Stimulated activated naive CD8-positive, alpha-beta T cell treated with anti-CD3 and anti-CD28 coated beads, Interleukin-15, amount 100 ng/mL, for 72 hours (primary cell): ENCODE data around the gene DEFB108B.
A peak's percentile ranks its signal among the peaks of the same experiment; 100 is the strongest.
"Not testable (repeated sequence)": the region's sequence is repeated elsewhere in the genome, so short reads cannot be mapped to it uniquely, and the experiment has no call there.

Experiments
- ATAC-seq: fragments of 150-1000 bp; cut with Tn5 transposase; 2 replicates; pipeline ENCODE4 v1.10.0; 2021; ENCODE audit warnings: mild to moderate bottlenecking, moderate library complexity
- DNase-seq, 2 donors: peaks; one replicate each; pipeline ENCODE4 v3.0.0; 2021 to 2022
- H3K27ac Mint-ChIP-seq, 2 donors: one replicate each; pipeline ENCODE4 v1.8.0; 2022; ENCODE audit warnings: mild to moderate bottlenecking in 2 of 2, mixed read lengths in 2 of 2, moderate library complexity in 2 of 2
- H3K27me3 Mint-ChIP-seq: one replicate; pipeline ENCODE4 v1.8.0; 2022; ENCODE audit warnings: mixed read lengths
- H3K4me1 Mint-ChIP-seq: one replicate; pipeline ENCODE4 v1.8.0; 2022; ENCODE audit warnings: mild to moderate bottlenecking, mixed read lengths
- H3K4me3 Mint-ChIP-seq, 2 donors: one replicate each; pipeline ENCODE4 v1.8.0; 2022; ENCODE audit warnings: mild to moderate bottlenecking in 2 of 2, mixed read lengths in 2 of 2, moderate library complexity in 1 of 2
- H3K9me3 Mint-ChIP-seq, 2 donors: one replicate each; pipeline ENCODE4 v1.8.0; 2022; ENCODE audit warnings: mixed read lengths in 2 of 2

Gene DEFB108B

DNA sequence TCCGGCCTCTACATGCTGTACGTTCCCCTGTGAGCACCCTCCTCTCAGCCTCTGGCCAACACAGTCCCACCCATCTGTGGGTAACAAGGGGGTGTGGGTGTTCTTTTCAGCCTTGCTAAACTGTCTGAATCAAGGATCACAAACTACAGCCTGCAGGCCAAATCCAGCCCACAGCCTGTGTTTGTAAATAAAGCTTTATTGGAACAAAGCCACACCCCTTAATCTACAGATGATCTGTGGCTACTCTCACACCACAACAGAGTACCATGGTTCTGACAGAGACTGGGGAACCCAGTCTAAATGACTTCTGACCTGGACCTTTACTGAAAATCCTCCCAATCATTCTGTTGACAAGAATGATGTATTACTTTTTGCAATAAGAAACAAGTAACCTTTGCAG is 32.0 kb upstream of the DEFB108B start:
- not testable (repeated sequence) for H3K27me3 Mint-ChIP-seq, ATAC-seq, DNase-seq, H3K9me3 Mint-ChIP-seq, H3K4me3 Mint-ChIP-seq
- peaks cover 10% of the 10 kb centered on the region for H3K4me1 Mint-ChIP-seq
- peak overlapping the region in 1 of 2 donors; percentile 48 for H3K27ac Mint-ChIP-seq

DNA sequence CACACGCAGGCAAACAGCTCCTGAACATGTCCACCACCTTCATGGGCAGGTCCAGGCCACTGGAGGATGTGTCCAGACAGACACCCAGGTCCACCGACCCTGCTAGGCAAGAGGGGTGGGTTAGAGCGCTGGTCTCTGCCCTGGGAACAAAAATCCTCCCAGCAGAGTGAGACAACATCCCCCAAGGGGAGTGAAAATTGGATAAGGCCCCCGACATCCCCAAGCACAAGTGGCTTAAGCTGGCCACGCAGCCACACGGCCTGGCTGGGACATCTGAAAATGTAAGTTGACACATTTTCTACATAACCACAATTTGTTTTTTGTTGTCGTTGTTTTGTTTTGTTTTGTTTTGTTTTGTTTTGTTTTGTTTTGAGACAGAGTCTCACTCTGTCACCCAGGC is 30.1 kb upstream of the DEFB108B start:
- not testable (repeated sequence) for H3K27me3 Mint-ChIP-seq, ATAC-seq, DNase-seq, H3K27ac Mint-ChIP-seq, H3K4me3 Mint-ChIP-seq, H3K9me3 Mint-ChIP-seq
- H3K4me1 Mint-ChIP-seq, result peaks cover 10% of the 10 kb centered on the region

DNA sequence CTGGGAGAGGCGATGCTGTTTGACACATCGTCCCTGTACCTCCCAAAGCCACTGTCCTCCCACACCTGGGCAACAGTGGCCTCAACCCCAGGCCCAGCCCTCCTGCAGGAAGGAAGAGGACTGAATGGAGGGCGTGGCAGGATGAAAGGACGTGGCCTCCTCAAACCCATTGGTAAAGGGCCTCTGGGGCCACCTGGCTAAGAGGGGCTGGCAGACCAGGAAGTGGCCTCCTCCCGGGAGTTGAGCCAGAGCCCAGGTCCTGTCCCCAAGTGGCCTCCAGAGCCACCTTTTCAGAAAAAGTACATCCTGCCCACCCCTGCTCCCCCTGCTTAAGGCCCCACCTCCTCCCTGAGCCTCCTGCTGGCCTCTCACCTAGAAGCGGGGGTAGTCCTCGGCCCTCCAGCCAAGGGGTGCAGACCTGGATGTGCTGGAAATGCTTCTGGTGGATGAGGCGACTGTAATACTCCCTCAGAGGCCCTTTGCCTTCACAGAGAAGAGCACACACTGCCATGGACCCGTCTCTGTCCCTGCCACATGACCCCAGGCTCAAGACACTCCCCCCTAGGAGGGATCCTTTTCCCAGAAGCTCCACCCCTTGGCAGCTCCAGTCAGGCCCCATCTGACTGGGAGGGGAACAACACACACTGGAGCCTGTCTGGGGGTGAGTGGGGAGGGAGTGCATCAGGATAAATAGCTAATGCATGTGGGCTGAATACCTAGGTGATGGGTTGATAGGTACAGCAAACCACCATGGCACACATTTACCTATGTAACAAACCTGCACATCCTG is 28.6 kb upstream of the DEFB108B start:
- H3K27me3 Mint-ChIP-seq, H3K9me3 Mint-ChIP-seq, ATAC-seq, DNase-seq, H3K4me3 Mint-ChIP-seq, H3K27ac Mint-ChIP-seq: not testable (repeated sequence)
- H3K4me1 Mint-ChIP-seq, result peaks cover 10% of the 10 kb centered on the region

DNA sequence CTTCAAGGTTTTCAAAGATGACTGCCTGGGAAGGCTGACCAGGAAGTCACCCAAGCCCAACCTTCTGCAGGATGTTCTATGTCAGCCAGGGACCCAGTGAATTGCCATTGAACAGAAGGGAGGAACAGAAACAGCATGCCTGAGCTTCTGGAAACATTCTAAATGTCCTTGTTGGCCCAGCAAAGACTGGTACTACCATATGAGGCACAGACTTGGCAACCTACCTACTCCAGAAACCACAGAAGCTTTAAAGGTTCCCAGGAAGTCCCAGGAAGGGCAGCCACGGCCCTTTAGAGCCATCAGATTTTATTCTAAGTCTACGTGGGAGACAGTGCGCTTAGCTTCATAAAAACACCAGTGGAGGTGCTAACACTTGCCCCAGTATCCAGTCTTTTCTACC is 20.5 kb upstream of the DEFB108B start:
- not testable (repeated sequence) for DNase-seq, H3K9me3 Mint-ChIP-seq, ATAC-seq, H3K27me3 Mint-ChIP-seq, H3K4me1 Mint-ChIP-seq
- Mint-ChIP-seq H3K27ac (peak overlapping the region in 1 of 2 donors; percentile 31), H3K4me3 (peak overlapping the region; percentile 83 to 88)

DNA sequence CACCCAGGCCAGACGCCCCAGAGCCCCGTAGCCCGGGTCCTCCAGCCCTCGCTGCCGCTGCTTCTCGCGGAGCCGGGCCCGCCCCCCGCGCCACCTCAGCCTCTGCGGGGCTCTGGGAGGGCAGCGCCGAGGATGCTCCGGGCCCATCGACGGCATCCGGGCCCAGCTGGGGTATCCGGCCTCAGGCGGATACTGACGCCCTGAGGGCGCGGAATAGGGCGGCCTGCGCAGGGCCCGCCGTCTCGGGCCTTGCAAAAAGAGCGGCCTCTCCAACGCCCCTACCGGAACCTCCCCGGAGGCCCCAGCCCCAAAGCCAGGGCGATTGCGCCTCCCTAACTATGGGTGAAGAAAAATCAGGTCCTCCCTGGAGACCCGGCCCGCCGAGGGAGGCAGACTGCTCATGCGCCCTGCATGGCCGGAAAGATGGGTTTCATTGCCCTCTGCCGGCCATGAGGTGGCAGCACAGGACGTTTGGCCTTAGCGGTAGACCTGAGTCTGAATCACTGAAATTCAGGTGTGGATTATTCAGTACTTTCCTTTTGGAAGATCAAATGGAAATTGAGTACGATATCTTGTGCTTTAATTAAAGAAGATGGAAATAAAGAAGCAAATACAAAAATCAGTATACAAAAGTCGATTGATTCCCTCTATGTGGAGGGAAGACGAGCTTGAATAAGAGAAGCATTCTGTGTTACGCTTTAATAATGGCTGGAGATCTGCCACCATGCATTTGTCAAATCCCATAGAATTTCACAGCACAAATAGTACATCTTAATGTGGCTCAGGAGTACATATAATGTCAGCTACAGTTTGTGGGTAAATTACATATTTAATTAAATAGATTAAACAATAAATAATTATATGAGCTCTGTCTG is 19.3 kb upstream of the DEFB108B start:
- ATAC-seq, result peak; percentile 96
- H3K4me1 Mint-ChIP-seq, H3K27me3 Mint-ChIP-seq, H3K9me3 Mint-ChIP-seq: not testable (repeated sequence)
- Mint-ChIP-seq H3K4me3 (peak overlapping the region; percentile 83 to 88), H3K27ac (peak overlapping the region; percentile 57 to 95)
- peak; percentile 83 to 87 for DNase-seq

DNA sequence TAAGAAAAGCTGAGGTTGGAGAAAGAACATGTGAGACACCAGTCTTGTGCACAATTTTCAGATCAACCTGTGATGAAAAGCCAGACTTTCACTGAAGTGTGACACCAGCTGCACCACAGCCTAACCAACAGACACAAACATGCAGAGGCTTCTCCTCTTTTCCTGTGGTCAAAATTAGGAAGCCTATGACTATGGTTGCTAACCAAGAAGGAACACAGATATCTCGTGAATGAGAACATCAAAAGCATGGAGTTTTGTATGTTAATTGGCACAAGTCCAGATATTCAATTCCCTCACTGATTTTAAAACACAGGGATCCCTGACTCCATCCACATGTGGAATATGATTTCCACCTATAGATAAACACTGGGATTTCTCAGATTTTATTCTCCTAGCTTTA is 11.5 kb upstream of the DEFB108B start:
- H3K4me3 Mint-ChIP-seq, ATAC-seq: not testable (repeated sequence)

DNA sequence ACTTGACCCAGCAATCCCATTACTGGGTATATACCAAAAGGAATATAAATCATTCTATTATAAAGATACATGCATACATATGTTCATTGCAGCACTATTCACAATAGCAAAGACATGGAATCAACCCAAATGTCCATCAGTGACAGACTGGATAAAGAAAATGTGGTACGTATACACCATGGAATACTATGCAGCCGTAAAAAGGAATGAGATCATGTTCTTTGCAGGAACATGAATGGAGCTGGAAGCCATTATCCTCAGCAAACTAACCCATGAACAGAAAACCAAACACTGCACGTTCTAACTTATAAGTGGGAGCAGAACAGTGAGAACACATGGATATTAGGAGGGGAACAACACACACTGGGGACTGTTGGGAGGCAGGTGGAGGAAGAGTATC is 3.8 kb upstream of the DEFB108B start:
- not testable (repeated sequence) for H3K4me3 Mint-ChIP-seq, H3K9me3 Mint-ChIP-seq, H3K27ac Mint-ChIP-seq, H3K27me3 Mint-ChIP-seq, DNase-seq, ATAC-seq
- peaks cover 10% of the 10 kb centered on the region for H3K4me1 Mint-ChIP-seq

More for the DNA sequence above, 11.5 kb upstream of the DEFB108B start:
- H3K27me3 Mint-ChIP-seq, DNase-seq, H3K9me3 Mint-ChIP-seq, H3K27ac Mint-ChIP-seq, H3K4me1 Mint-ChIP-seq: not testable (repeated sequence)

DNA sequence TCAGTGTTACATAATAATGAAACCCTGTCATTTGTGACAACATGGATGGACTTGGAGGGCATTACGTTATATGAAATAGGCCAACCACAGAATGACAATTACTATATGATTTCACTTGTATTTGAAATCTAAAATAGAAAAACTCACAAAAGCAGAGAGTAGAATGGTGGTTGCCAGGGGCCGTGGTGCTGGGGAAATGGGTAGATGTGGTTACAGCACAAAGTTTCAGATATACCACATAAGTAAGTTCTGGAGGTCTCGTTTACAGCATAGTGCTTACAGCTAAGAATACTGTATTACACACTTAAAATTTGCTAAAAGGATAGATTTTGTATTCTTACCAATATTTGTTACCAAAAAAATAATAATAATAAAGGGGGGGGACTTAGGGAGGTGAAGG is 3.3 kb upstream of the DEFB108B start:
- H3K9me3 Mint-ChIP-seq, H3K27me3 Mint-ChIP-seq, H3K27ac Mint-ChIP-seq, H3K4me3 Mint-ChIP-seq, ATAC-seq: not testable (repeated sequence)
- peak; percentile 23 to 63 for DNase-seq
- peaks cover 10% of the 10 kb centered on the region for H3K4me1 Mint-ChIP-seq

DNA sequence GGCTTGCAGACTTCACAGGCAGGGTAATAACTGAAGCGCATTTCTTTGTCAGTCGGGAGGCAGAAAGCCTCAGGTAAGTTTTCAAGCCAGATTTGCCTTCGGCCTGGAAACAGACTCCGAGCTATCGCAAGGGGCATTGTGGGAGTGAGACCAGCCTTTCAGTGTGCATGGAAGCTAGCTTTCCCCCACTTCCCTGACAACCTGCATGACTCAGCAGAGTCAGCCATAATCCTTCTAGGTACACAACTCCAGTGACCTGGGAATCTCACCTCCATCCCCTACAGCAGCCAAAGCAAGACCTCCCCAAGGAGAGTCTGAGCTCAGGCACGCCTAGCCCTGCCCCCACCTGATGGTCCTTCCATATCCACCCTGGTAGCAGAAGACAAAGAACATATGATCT is 9.7 kb downstream of the DEFB108B start:
- H3K9me3 Mint-ChIP-seq, ATAC-seq, H3K27ac Mint-ChIP-seq, H3K27me3 Mint-ChIP-seq, H3K4me1 Mint-ChIP-seq, DNase-seq, H3K4me3 Mint-ChIP-seq: not testable (repeated sequence)

DNA sequence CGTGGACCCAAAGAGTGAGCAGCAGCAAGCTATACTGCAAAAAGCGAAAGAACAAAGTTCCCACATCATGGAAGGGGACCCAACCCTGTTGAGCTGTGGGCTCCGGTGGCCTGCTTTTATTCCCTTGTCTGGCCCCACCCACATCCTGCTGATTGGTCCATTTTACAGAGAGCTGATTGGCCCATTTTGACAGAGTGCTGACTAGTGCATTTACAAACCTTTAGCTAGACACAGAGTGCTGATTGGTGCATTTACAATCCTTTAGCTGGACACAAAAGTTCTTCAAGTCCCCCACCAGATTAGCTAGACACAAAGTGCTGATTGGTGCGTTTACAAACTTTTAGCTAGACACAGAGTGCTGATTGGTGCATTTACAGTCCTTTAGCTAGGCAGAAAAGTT is 10.4 kb downstream of the DEFB108B start:
- H3K4me3 Mint-ChIP-seq, DNase-seq, H3K27ac Mint-ChIP-seq, H3K9me3 Mint-ChIP-seq, ATAC-seq, H3K27me3 Mint-ChIP-seq, H3K4me1 Mint-ChIP-seq: not testable (repeated sequence)

DNA sequence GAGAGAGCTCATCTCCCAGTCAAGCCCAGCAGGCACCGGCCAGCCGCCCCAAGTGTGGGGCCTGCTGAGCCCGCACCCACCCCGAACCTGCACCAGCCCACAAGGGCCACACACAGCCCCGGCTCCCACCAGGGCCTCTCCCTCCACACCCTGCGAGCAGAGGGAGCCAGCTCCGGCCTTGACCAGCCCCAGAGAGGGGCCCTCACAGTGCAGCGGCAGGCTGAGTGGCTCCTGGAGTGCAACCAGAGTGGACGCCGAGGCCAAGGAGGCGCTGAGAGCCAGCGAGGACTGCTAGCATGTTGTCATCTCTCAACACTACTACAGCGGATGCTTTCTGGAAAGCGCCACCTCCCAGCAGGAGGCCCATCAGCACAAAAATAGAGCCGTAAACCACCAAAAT is 10.9 kb downstream of the DEFB108B start:
- Mint-ChIP-seq H3K9me3 (peaks cover 7 to 12% of the 10 kb centered on the region in 2 donors), H3K4me1 (no peaks in the 10 kb centered on the region)

DNA sequence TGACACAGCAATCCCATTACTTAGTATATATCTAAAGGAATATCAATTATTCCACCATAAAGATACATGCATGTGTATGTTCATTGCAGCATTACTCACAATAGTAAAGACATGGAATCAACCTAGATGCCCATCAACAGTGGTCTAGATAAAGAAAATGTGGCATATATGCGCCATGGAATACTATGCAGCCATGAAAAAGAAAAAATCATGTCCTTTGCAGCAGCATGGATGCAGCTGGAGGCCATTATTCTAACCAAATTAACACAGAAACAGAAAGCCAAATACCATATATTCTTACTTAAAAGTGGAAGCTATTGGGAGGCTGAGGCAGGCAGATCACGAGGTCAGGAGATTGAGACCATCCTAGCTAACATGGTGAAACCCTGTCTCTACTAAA is 20.9 kb downstream of the DEFB108B start:
- H3K27ac Mint-ChIP-seq, H3K4me1 Mint-ChIP-seq, H3K27me3 Mint-ChIP-seq, DNase-seq, ATAC-seq, H3K4me3 Mint-ChIP-seq: not testable (repeated sequence)
- H3K9me3 Mint-ChIP-seq, result peaks cover 4 to 14% of the 10 kb centered on the region in 2 donors

More for the DNA sequence above, 10.9 kb downstream of the DEFB108B start:
- H3K4me3 Mint-ChIP-seq, result no peak overlapping the region
- DNase-seq (no peak), ATAC-seq (no peak)
- no peaks in the 10 kb centered on the region for H3K27me3 Mint-ChIP-seq
- no peak overlapping the region for H3K27ac Mint-ChIP-seq

DNA sequence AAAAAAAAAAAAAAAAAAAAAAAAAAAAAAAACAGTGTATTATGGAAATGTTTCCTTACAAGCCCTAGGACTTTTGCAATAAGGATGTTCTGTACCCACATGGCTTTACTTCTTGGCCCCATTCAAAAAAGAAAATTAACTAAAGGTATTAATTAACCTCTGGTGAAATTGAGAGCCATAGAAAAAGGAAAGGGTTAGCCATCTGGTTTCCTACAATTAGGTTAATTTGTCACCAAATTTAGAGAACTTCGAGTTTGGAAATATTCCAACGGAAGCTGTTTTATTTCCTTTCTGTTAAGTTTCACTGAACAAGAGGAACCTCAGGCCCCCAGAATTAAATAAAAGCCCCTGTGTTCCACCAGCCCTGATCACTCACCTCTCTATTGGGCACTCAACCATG is 22.9 kb downstream of the DEFB108B start:
- H3K4me1 Mint-ChIP-seq, H3K9me3 Mint-ChIP-seq, H3K27me3 Mint-ChIP-seq, DNase-seq, H3K4me3 Mint-ChIP-seq, ATAC-seq, H3K27ac Mint-ChIP-seq: not testable (repeated sequence)

DNA sequence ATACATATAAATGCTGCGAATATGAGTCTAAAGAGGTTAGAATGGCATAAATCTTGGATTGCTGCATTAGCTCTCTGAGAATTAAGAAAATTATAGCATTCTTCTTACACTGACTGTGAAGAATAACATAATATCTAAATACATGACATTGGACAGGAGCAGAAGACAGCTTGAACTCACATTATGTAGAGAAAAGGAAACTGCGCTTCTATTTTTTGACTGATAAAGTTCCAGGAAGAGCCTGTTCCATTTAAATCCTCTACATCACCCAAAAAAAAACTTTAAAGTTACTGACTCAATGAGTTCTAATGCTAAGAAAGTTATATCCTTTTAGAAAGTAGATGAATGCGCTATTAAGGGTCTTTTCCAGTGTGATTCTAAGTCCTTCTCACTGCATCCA is 27.8 kb downstream of the DEFB108B start:
- not testable (repeated sequence) for H3K4me1 Mint-ChIP-seq, H3K9me3 Mint-ChIP-seq

DNA sequence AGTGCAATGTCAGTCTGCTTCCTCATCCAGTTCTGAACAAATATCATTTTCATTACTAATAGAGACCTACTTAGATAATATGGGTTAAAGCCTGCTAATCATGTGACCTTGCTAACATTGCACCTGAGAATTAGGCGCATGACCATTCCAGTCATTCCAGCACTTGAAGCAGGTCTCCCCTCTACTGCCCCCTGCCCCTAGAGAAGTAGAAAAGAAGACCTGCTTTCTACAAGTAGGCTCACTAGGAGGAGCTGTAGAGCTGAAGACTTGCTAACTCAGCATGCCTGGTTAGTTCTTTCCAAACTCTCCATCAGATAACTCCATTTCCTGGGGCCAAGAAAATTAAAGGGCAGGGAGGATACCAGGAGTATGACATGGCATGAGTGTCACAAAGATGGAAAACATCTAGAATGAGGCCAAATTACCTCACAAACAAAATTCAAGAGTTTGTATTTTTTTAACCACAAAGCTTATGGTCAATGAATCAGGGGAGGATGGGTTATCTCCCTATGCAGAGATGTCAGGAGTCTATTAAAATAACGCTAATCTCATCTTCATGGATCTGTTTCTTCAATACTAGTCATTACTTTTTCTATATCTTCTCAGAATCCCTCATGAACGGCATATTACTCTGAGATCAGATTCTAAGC is 31.1 kb downstream of the DEFB108B start:
- peak; percentile 84 for ATAC-seq
- H3K4me3 Mint-ChIP-seq, H3K27ac Mint-ChIP-seq, H3K9me3 Mint-ChIP-seq, H3K4me1 Mint-ChIP-seq, H3K27me3 Mint-ChIP-seq: not testable (repeated sequence)
- peak; percentile 24 to 37 for DNase-seq

More for the DNA sequence above, 27.8 kb downstream of the DEFB108B start:
- not testable (repeated sequence) for H3K27ac Mint-ChIP-seq, ATAC-seq, DNase-seq, H3K4me3 Mint-ChIP-seq, H3K27me3 Mint-ChIP-seq
